Chondrocyte (in vitro differentiated cells): ENCODE results near the gene SLC16A6. TPM values are rescaled to one million over a fixed set of nuclear protein-coding genes. Genes with fewer than 3 reads are reported as not detected.

Source experiments
- DNase-seq: peaks from one replicate; pipeline ENCODE4 v3.0.0; 2021; ENCODE audit warnings: mixed read lengths, low spot score
- H3K27ac Mint-ChIP-seq: one replicate; pipeline ENCODE4 v1.8.0; 2021; ENCODE audit warnings: mild to moderate bottlenecking, moderate library complexity, mixed read lengths; ENCODE audit not compliant: unreplicated experiment
- H3K27me3 Mint-ChIP-seq: 2 replicates; pipeline ENCODE4 v1.8.0; 2021; ENCODE audit warnings: low read depth, mixed read lengths
- H3K36me3 Mint-ChIP-seq: 2 replicates; pipeline ENCODE4 v1.8.0; 2021; ENCODE audit warnings: low read depth, mixed read lengths
- H3K4me1 Mint-ChIP-seq: 2 replicates; pipeline ENCODE4 v1.8.0; 2021; ENCODE audit warnings: low read depth, mild to moderate bottlenecking, mixed read lengths
- H3K4me3 Mint-ChIP-seq: one replicate; pipeline ENCODE4 v1.8.0; 2021; ENCODE audit warnings: mild to moderate bottlenecking, moderate library complexity, mixed read lengths; ENCODE audit not compliant: unreplicated experiment
- H3K9me3 Mint-ChIP-seq: 2 replicates; pipeline ENCODE4 v1.8.0; 2021; ENCODE audit warnings: low read depth, mixed read lengths
- CTCF ChIP-seq: fragments of 200-600 bp; sonication (generic); IDR thresholded peaks from 2 replicates; pipeline ENCODE4 v1.5.0; 2021; ENCODE audit warnings: antibody characterized with exemption, mild to moderate bottlenecking, moderate library complexity
- total RNA-seq: library from RNA; stranded (reverse); gene quantifications from 3 replicates; pipeline ENCODE4 v1.2.1, GENCODE V29; 2021

The SLC16A6 gene
- total RNA-seq, 1 donor from 2014 or later: 0.15 TPM

- Mint-ChIP-seq H3K9me3 (no peaks in the 10 kb centered on the region), H3K27me3 (no peaks in the 10 kb centered on the region)
Measured at GRCh38 chr17:68248199-68248825, 42.6 kb downstream of the SLC16A6 start.

DNA sequence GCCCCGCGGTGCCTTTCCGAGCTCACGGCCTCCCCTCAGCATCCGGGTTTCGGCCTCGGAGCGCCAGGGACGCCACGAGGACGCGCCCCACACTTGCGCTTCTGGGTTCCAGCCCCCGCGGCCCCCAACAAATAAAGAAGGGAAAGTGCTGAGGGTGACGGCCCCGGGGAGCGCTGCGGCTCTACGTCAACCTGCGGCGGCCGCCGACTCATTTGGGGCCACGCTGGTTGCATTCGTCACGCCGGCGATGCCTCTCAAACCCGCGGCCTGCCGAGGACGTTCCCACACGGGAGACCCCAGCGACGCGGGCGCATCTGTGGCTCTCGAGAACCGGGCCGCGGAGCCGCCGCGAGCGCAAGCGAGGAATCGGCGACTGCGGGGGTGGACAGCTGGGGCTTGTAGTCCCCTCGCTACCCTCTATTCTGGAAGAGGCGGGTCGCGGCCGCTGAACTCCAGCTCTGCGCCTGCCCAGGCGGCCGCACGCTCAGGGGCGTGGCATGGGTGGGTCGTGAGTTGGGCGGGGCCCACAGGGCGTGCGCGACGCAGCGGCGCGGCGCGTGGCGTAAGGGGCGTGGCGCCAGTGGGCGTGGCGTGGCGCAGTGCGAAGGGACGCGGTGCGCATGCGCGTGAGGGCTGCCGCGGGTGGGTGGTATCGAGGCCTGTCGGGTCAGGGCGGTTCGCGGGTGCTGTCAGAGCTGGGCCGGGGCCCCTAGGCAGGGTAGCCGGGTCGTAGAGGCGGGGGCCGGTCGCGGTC is 43.3 kb downstream of the SLC16A6 start, which contains the start of gene AMZ2:
Gene AMZ2, plus strand, starts transcription at position 599 of the 754 bp plus-strand sequence. CDS start 2,145 bp downstream, outside the sequence.
- Mint-ChIP-seq H3K27me3 (no peaks in the 10 kb centered on the region), H3K36me3 (peaks cover 3% of the 10 kb centered on the region), H3K27ac (peak within 1 kb of the TSS; percentile 95), H3K4me3 (peak within 1 kb of the TSS; percentile 94), H3K9me3 (no peaks in the 10 kb centered on the region), H3K4me1 (peaks cover 18% of the 10 kb centered on the region)
- TF ChIP-seq CTCF: no peak
- peak; percentile 97 for DNase-seq

More at GRCh38 chr17:68248199-68248825, 42.6 kb downstream of the SLC16A6 start:
- no peak for TF ChIP-seq CTCF
- DNase-seq: no peak
- H3K27ac Mint-ChIP-seq: peak overlapping the region; percentile 95
- peaks cover 6% of the 10 kb centered on the region for H3K36me3 Mint-ChIP-seq
- peaks cover 18% of the 10 kb centered on the region for H3K4me1 Mint-ChIP-seq
- H3K4me3 Mint-ChIP-seq: peak overlapping the region; percentile 94

- Mint-ChIP-seq H3K36me3 (no peaks in the 10 kb centered on the region), H3K27me3 (no peaks in the 10 kb centered on the region), H3K4me1 (peaks cover 18% of the 10 kb centered on the region), H3K4me3 (peak overlapping the region; percentile 56), H3K27ac (no peak overlapping the region), H3K9me3 (no peaks in the 10 kb centered on the region)
- DNase-seq: peak; percentile 88
- no peak for TF ChIP-seq CTCF
Measured at GRCh38 chr17:68246271-68247028, 44.5 kb downstream of the SLC16A6 start.

GRCh38 chr17:68239632-68240366 is 51.1 kb downstream of the SLC16A6 start:
- Mint-ChIP-seq H3K27me3 (no peaks in the 10 kb centered on the region), H3K27ac (no peak overlapping the region), H3K4me3 (no peak overlapping the region), H3K36me3 (no peaks in the 10 kb centered on the region), H3K4me1 (no peaks in the 10 kb centered on the region), H3K9me3 (no peaks in the 10 kb centered on the region)
- no peak for TF ChIP-seq CTCF
- DNase-seq: no peak
